Measurements from ENCODE around the gene DIPK1B.
A peak's percentile ranks its signal among the peaks of the same experiment; 100 is the strongest.

Gene DIPK1B

DNA sequence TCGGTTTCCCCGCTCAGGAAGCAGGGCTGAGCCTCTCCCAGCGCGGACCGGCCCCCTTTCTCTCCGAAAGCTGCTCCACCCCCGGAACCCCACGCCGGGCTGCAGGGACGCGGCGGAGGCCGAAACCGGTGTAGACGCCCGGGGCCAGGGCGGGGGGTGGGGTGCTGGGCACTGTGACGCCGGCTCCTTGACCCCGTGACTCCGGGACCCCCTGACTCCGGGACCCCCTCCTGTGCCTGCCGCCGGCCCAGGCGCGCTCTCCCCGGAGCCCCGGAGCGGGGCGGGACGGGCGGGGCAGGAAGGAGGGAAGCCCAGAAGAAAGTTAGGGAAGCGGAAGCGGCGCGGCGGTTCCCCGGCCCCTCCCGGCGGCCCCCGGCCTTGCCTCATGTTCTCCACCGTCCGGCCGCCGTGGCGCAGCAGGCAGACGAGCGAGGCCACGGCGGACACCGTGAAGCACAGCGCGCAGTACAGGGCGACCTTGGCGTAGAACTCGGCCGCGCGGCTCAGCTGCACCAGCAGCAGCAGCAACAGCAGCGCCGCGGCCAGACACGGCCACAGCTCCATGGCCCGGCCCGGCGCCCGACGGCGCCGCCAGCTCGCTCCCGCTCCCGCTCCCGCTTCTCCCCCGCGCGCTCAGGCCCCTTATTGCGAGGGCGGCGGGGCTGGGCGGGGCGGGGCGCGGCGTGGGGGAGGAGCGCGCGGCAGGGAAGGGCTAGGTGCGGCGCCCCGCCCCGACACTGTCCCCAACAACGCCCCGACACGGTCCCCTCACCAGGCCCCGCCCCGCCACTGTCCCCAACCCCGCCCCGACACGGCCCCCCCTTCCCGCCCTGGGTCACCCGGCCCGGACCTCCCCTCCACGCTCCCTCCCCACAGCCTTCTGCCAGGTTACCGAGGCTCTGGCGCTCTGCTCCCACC lies 25.3 kb upstream of the DIPK1B start, which contains the start of gene AGPAT2:
AGPAT2 (minus strand) TSS at position 664 of the 918 bp plus-strand sequence; CDS start at position 564, 100 bp downstream.
- peak; percentile 44 for DNase-seq (ENCODE audit: low read depth)

GRCh38 chr9:136687721-136688223 lies 24.6 kb upstream of the DIPK1B start:
- DNase-seq (ENCODE audit: low read depth), result no peak

- no peak for DNase-seq (ENCODE audit: low read depth)
These were observed 23.9 kb upstream of the DIPK1B start for GRCh38 chr9:136688274-136689107.

DNA sequence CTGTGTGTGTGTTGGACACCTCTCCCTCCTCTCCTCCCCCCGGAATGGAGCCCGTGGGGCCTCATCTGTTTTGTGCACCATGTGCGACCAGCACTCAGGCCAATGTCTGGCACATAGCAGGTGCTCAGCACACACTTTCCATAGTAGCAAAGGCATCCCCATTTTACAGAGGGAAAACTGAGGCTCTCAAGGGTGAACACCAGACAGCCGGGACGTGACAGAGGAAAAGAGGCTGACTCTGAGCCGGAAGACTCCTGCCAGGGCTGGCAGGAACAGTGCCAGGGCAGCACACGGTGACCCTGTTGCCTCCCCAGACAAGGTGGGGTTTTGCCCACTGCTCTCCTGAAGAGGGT lies 23.3 kb upstream of the DIPK1B start:
- no peak for DNase-seq (ENCODE audit: low read depth)

GRCh38 chr9:136690104-136690805 lies 22.1 kb upstream of the DIPK1B start:
- DNase-seq (ENCODE audit: low read depth), result no peak

DNA sequence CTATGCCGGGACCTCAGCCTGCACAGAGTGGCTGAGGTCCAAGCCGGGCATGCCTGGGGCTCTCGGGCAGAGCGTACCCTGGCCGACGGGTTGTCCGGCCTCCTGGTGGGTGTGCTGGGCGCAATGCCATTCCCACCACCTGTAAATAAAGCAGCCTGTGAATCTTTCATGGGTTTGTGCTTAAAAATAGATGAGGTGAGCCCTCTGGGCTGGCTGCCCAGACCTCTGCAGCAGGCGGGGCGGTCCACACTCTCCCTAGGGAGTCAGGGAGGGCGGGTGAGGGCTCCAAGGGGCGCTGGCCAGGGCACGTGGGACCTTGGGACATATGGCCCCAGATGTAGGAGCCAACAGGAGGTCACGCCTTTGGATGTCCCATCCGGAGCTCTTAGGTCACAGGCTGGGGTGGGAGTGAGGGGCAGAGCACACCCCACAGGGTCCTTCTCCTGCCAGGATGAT lies 21.5 kb upstream of the DIPK1B start:
- DNase-seq (ENCODE audit: low read depth), result no peak

DNA sequence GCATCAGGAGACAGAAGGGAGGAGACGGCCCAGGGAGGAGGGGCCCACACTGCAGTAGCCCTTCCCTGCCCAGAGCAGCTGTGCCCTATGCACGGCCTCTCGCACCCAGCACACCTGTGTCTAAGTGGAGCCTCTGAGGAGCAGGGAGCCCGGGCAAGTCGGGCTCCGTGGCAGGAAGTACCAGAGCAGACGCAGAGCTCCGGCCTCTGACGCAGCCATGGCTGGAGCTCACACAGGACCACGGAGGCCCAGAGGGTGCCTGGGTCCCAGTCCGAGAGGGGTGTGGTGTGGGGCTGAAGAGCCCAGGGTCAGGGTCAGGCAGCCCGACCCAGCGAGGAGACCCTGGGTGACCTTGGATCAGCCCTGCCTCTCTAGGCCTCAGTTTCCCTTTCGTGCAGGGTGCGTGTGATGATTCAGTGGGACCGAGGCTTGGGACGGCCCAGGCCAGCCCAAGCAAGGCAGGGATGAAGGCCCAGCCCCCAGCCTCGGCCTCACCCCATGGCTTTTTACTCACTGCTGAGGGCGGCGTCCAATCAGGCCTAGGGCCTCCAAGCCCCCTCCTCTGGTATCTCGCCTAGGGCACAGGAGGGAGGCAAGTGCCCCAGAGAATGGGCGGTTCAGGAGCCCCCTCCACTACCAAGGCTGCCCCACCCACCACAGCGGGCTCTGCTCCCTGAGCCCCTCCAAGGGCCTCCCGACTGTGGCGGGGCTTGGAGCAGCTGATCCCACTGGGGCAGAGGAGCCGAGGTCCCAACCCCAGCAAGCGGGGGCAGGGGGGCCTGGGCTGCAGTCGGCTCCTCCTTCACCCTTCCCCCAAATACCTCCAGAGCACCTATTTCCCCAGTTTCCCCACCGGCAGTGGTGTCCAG lies 20.8 kb upstream of the DIPK1B start:
- DNase-seq (ENCODE audit: low read depth), result no peak

DNA sequence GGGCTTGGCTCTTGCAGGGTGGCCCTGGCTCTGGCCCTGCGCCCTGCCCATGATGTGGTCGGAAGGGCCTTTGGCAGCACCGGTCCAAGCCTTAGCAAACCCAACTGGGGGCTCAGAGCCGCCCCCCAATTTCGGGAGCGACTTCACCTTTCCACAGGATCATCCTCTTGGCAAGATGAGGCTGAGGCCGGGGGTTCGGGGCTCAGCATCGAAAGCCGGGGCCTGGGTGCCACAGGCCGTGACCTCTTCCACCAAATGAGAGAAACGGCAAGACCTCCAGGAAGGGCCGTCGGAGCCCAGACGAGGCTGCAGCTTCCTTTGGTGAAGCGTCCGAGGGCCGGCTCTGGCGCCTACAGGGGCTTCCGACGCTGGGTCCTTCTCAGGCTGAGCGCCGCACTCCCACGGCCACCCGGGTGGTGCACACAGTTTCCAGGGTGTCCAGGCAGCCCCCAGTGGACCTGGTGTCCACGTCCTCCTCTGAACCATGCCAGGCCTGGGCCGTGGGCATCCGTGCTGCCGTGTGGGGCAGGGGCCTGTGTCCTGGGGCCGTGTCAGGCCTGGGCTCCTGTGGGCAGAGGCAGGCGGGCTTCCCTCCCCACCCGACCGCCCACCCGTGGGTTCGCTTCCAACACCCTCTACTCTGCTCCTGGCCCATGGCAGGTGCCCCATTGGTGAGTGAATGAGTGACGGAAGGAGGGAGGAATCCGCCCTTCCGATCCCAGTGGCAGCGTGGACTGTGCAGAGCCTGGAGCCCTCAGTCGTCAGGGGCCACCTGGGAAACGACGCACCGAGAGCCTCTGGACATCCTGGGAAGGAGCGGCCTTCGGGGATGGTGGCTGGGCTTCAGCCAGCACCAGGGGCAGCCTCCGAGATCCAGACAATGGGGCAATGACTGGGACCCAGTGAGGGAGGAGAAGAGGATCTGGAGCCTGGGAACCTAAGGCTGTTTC lies 19.9 kb upstream of the DIPK1B start:
- DNase-seq (ENCODE audit: low read depth), result no peak

GRCh38 chr9:136693135-136693489 lies 19.3 kb upstream of the DIPK1B start:
- no peak for DNase-seq (ENCODE audit: low read depth)

DNA sequence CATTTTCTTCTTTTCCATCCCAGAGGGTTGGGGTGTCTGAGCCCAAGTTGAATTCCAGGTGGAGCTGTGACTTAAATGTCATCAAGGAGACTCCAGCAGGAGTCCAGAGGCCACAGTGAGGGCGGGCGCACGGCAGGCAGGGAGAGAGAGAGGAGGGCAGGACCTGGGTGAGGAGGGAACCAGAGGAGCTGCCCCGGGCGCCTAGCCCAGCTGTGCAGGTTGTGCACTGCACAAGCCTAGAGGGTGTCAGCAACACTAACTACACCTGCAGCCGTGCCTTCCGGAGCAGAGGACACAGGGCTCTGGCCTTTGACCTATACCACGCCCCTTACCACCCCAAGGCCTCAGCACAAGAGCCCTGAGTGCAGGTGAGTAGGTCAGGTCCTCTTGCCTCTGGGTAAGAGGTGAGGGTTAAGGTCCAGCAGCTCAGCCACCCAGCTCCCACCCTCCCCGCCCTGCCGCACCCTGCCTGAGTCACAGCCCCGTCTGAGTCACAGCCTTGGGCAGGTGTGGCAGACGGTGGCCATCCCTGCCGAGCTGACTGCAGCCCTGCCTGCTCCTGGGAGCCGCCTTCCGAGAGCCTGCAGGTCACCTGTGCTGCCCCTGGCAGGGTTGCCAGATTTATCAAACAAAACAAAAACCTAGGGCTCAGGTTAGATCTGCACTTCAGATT lies 18.7 kb upstream of the DIPK1B start:
- no peak for DNase-seq (ENCODE audit: low read depth)

DNA sequence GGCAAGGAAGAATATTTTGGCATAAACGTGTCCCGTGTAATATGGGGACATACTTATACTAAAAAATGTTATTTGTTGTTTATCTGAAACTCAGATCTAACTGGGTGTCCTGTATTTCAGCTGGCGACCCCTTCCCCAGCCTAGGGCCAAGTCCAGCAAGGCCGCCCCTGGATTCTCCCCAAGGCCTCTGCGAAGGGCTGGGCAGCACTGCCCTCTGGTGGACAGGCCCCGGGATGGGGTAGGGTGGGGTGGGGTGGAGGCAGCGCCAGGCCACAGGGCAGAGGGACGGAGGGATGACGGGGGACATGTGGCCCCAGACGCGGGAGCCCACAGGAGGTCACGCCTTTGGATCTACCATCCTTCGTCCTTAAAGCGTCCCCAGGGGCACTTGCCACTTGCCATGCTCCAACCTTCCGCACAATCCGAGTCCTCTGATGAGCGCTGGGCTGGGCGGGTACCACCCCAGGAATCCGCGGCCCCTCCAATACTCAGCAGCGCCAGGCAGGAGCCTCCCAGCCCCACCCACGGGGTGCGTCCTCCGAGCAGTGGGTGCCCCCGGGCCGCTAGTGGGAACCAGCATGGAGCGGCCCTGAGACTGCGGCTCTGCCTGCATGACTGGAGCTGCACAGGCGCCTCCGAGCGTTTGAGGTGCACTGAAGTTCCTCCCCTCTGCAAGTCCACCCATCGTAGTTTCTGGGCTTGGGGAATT lies 18.1 kb upstream of the DIPK1B start:
- no peak for DNase-seq (ENCODE audit: low read depth)

GRCh38 chr9:136694872-136695247 lies 17.5 kb upstream of the DIPK1B start:
- no peak for DNase-seq (ENCODE audit: low read depth)

DNA sequence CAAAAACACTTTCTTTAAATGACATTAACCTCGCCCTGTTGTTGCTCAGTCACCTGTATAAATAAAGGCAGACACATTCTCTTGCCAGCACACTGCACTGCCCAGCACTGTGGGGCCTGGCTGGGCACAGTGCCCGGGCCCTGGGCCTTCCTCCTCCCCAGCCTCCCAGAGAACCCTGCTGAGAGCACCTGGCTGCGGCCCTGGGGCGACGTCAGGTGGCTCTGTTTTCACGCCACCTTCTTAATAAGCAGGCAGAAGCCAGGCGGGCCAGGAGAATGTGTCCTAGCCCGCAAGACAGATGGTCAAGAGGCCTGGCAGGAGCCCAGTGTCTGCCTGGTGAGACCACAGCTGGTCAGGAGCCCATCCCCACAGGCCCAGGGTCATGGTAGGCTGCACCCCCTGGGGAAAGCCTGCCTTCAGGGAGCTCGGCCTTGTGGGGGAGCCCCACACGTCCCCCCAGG lies 16.9 kb upstream of the DIPK1B start:
- no peak for DNase-seq (ENCODE audit: low read depth)

DNA sequence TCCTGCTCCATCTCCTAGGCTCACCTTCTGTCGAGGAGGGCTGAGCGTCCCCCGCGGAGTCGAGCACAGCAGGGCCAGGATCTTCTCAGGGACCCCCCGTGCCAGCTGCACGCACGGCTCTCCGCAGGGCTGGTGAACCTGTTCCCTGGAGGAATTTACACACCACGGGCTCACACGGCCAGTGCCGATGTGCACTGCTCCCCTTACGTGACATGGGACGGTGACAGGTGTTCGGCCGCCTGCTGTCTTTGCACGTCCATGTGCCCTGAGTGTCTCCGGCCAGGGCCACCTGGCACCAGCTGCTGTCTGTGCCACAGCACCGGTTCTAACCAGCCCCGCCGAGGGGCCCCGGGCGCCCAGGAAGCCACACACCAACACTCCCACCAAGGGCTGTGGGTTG lies 16.4 kb upstream of the DIPK1B start:
- no peak for DNase-seq (ENCODE audit: low read depth)

GRCh38 chr9:136696502-136696901 lies 15.9 kb upstream of the DIPK1B start:
- no peak for DNase-seq (ENCODE audit: low read depth)

- no peak for DNase-seq (ENCODE audit: low read depth)
These were observed 15.1 kb upstream of the DIPK1B start for GRCh38 chr9:136697146-136697820.

DNA sequence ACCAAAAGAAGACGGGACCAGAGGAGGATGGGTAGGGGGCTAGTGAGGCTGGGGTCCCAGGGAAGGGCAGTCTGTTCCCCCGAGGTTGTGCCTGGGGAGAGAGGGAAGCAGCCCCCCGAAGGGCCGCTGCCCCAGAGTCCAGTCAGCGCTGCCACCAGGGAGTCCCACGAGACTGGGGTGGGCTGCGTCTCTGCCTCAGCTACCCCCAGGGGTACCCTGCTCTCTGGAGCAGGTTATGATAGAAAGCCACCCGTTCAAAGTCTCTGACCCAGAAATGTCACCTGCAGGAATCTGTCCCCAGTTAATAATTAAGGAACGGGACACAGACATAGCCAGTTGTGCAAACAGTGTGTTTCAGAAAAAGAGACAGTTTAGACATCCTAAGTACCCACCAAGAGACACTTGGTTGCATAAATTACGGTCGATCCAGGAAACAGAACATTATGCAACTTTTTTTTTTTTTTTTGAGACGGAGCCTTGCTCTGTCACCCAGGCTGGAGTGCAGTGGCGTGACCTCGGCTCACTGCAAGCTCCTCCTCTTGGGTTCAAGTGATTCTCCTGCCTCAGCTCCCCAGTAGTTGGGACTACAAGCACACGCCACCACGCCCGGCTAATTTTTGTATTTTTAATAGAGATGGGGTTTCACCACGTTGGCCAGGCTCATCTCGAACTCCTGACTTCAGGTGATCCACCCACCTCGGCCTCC lies 14.4 kb upstream of the DIPK1B start:
- no peak for DNase-seq (ENCODE audit: low read depth)

All from T-helper 22 cell (primary cell).